Neural progenitor cell (in vitro differentiated cells): Measurements from ENCODE around the gene CNNM2. TPM values are rescaled to one million over a fixed set of nuclear protein-coding genes. Genes with fewer than 3 reads are reported as not detected.

Experiments
- DNase-seq: peaks from one replicate; pipeline ENCODE4 v3.0.0-alpha.2; 2016; ENCODE audit warnings: low spot score
- H2AFZ ChIP-seq: fragments of 200-600 bp; sonication (generic); replicated peaks from 2 replicates; pipeline ENCODE4 v1.6.1; 2016; ENCODE audit warnings: antibody characterized with exemption
- H3F3A ChIP-seq: fragments of 200-600 bp; sonication (generic); 2 replicates; pipeline ENCODE4 v1.6.1; 2016; ENCODE audit warnings: antibody characterized with exemption, low read depth
- H3K27ac ChIP-seq: fragments of 200-600 bp; sonication (generic); 2 replicates; pipeline ENCODE4 v1.5.1; 2016; ENCODE audit warnings: mild to moderate bottlenecking
- H3K27me3 ChIP-seq: fragments of 200-600 bp; sonication (generic); 2 replicates; pipeline ENCODE4 v1.6.1; 2016; ENCODE audit warnings: mild to moderate bottlenecking, moderate library complexity
- H3K36me3 ChIP-seq: fragments of 200-600 bp; sonication (generic); 2 replicates; pipeline ENCODE4 v1.5.1; 2016
- H3K4me1 ChIP-seq: fragments of 200-600 bp; sonication (generic); 2 replicates; pipeline ENCODE4 v1.6.1; 2016; ENCODE audit warnings: mixed run types
- H3K4me2 ChIP-seq: fragments of 200-600 bp; sonication (generic); 2 replicates; pipeline ENCODE4 v1.6.1; 2016
- H3K4me3 ChIP-seq: fragments of 200-600 bp; sonication (generic); 2 replicates; pipeline ENCODE4 v1.5.1; 2016
- H3K79me2 ChIP-seq: fragments of 200-600 bp; sonication (generic); 2 replicates; pipeline ENCODE4 v1.6.1; 2016; ENCODE audit warnings: low read depth
- H3K9ac ChIP-seq: fragments of 200-600 bp; sonication (generic); 2 replicates; pipeline ENCODE4 v1.6.1; 2016
- H3K9me3 ChIP-seq: fragments of 200-600 bp; sonication (generic); 2 replicates; pipeline ENCODE4 v1.5.1; 2016; ENCODE audit warnings: low read depth
- H4K20me1 ChIP-seq: fragments of 200-600 bp; sonication (generic); 2 replicates; pipeline ENCODE4 v1.6.1; 2016; ENCODE audit warnings: low read depth
- H3K27ac Mint-ChIP-seq: 3 replicates; pipeline ENCODE4 v1.8.0; 2021; ENCODE audit warnings: mixed read lengths
- H3K27me3 Mint-ChIP-seq: 2 replicates; pipeline ENCODE4 v1.8.0; 2022; ENCODE audit warnings: low read depth, mild to moderate bottlenecking, inconsistent platforms, moderate library complexity, mixed read lengths; ENCODE audit not compliant: insufficient read depth
- H3K36me3 Mint-ChIP-seq: 3 replicates; pipeline ENCODE4 v1.8.0; 2021; ENCODE audit warnings: mixed read lengths
- H3K4me1 Mint-ChIP-seq: 3 replicates; pipeline ENCODE4 v1.8.0; 2021; ENCODE audit warnings: mixed read lengths
- H3K4me3 Mint-ChIP-seq: 3 replicates; pipeline ENCODE4 v1.8.0; 2021; ENCODE audit warnings: mild to moderate bottlenecking, moderate library complexity, mixed read lengths
- H3K9me3 Mint-ChIP-seq: 3 replicates; pipeline ENCODE4 v1.8.0; 2020; ENCODE audit warnings: mixed read lengths
- EZH2 ChIP-seq: fragments of 200-600 bp; sonication (generic); IDR thresholded peaks from 2 replicates; pipeline ENCODE4 v1.6.1; 2017; ENCODE audit warnings: antibody characterized with exemption, mild to moderate bottlenecking, moderate library complexity
- EZH2phosphoT487 ChIP-seq: fragments of 200-600 bp; sonication (generic); IDR thresholded peaks from 2 replicates; pipeline ENCODE4 v1.6.1; 2017; ENCODE audit warnings: antibody characterized with exemption
- total RNA-seq: library from RNA; depleted of rRNA; stranded (reverse); fragments of >200 nt; gene quantifications from 2 replicates; pipeline ENCODE4 v1.2.3, GENCODE V29; 2015; ENCODE audit warnings: low replicate concordance
- TF ChIP-seq, protein P1 (sequence below): fragments of 200-600 bp; sonication (generic); IDR thresholded peaks from 2 replicates; pipeline ENCODE4 v1.5.1; 2017; ENCODE audit warnings: antibody characterized with exemption, mild to moderate bottlenecking

CNNM2 gene
- total RNA-seq, 1 donor from 2014 or later: 11.4 TPM

DNA sequence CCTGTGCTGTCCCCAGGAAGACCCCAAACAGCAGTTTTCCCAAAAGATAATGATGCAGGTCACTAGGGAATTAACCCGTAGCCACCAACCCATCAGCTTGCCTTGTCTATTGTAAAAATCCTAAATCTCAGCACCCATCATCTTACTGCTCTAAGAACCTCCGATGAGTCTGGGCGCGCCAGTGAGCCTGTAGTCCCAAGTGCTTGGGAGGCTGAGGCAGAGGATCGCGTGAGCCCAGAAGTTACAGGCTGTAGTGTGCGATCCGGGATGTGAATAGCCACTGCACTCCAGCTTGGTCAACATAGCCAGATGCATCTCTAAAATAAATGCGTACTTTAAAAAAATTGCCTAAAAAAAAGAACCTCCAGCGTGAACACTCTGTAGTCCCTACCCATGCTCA is 47.9 kb upstream of the CNNM2 start:
- peak overlapping the region; percentile 24 for H3K9ac ChIP-seq

DNA sequence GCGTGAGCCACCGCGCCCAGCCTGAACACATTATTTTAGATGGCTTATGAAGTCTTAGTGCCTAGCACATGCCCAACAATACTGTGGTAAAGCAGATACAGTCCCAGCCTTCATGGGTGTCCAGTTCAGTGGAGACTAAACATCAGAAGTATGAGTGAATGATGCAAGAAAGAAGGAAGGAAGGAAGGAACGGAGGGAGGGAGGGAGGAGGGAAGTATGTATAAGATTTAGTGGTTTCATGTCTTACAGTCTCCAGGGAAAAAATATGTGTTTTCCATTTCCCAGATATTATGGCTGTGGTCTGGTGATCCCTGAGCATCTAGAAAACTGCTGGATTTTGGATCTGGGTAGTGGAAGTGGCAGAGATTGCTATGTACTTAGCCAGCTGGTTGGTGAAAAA is 45.9 kb upstream of the CNNM2 start:
- peaks cover 19% of the 10 kb centered on the region for H3K4me1 Mint-ChIP-seq
- H3K9me3 ChIP-seq: no peaks in the 10 kb centered on the region
- H3K79me2 ChIP-seq: no peaks in the 10 kb centered on the region
- H3K4me3 ChIP-seq: no peak overlapping the region
- no peak overlapping the region for H2AFZ ChIP-seq
- DNase-seq: no peak
- no peaks in the 10 kb centered on the region for H3K9me3 Mint-ChIP-seq
- H3K36me3 Mint-ChIP-seq: peaks cover 12% of the 10 kb centered on the region
- no peak overlapping the region for H3K4me3 Mint-ChIP-seq
- no peaks in the 10 kb centered on the region for H3K27me3 ChIP-seq
- peaks cover 20% of the 10 kb centered on the region for H3F3A ChIP-seq
- no peaks in the 10 kb centered on the region for H3K36me3 ChIP-seq
- H3K27me3 Mint-ChIP-seq: peaks cover 5% of the 10 kb centered on the region
- no peak overlapping the region for H3K9ac ChIP-seq
- peak overlapping the region; percentile 32 for H3K27ac Mint-ChIP-seq
- no peak overlapping the region for H3K27ac ChIP-seq
- TF ChIP-seq EZH2: no peak
- TF ChIP-seq EZH2phosphoT487: no peak
- TF ChIP-seq, protein P1, sequence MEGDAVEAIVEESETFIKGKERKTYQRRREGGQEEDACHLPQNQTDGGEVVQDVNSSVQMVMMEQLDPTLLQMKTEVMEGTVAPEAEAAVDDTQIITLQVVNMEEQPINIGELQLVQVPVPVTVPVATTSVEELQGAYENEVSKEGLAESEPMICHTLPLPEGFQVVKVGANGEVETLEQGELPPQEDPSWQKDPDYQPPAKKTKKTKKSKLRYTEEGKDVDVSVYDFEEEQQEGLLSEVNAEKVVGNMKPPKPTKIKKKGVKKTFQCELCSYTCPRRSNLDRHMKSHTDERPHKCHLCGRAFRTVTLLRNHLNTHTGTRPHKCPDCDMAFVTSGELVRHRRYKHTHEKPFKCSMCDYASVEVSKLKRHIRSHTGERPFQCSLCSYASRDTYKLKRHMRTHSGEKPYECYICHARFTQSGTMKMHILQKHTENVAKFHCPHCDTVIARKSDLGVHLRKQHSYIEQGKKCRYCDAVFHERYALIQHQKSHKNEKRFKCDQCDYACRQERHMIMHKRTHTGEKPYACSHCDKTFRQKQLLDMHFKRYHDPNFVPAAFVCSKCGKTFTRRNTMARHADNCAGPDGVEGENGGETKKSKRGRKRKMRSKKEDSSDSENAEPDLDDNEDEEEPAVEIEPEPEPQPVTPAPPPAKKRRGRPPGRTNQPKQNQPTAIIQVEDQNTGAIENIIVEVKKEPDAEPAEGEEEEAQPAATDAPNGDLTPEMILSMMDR: no peak
- no peak overlapping the region for H3K4me2 ChIP-seq
- H3K4me1 ChIP-seq: peaks cover 15% of the 10 kb centered on the region
- no peaks in the 10 kb centered on the region for H4K20me1 ChIP-seq

More for the DNA sequence above, 47.9 kb upstream of the CNNM2 start:
- Mint-ChIP-seq H3K27ac (peak overlapping the region; percentile 95), H3K27me3 (peaks cover 5% of the 10 kb centered on the region), H3K4me3 (peak overlapping the region; percentile 89), H3K9me3 (no peaks in the 10 kb centered on the region), H3K4me1 (peaks cover 19% of the 10 kb centered on the region), H3K36me3 (peaks cover 8% of the 10 kb centered on the region)
- H3K9me3 ChIP-seq: no peaks in the 10 kb centered on the region
- no peak overlapping the region for H3K27ac ChIP-seq
- no peaks in the 10 kb centered on the region for H4K20me1 ChIP-seq
- peaks cover 20% of the 10 kb centered on the region for H3F3A ChIP-seq
- TF ChIP-seq, protein P1: no peak
- TF ChIP-seq EZH2phosphoT487: peak; percentile 49
- peak overlapping the region; percentile 83 for H3K4me2 ChIP-seq
- DNase-seq: peak; percentile 20
- H3K27me3 ChIP-seq: no peaks in the 10 kb centered on the region
- peak overlapping the region; percentile 92 for H2AFZ ChIP-seq
- H3K79me2 ChIP-seq: no peaks in the 10 kb centered on the region
- no peaks in the 10 kb centered on the region for H3K36me3 ChIP-seq
- peaks cover 15% of the 10 kb centered on the region for H3K4me1 ChIP-seq
- peak overlapping the region; percentile 58 for H3K4me3 ChIP-seq

DNA sequence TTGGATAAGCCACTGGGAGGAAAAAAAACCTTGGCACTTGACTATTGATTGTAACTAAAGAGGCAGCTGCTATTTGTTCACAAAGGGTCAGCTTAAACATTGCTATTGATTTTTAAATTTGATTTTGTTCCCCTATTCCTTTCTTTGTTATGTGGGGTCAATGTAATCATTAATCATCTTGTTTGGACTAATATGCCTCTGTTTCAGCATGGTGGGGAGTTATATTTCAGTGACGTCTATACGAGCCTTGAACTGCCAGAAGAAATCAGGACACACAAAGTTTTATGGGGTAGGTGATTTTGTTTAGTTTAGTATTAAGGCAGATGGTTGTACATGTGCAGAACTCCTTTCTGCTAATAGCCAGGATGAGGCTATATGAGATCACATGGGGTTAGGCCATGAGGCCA is 41.3 kb upstream of the CNNM2 start:
- DNase-seq: no peak
- H3K4me2 ChIP-seq: no peak overlapping the region
- no peak overlapping the region for H3K27ac ChIP-seq
- no peaks in the 10 kb centered on the region for H4K20me1 ChIP-seq
- Mint-ChIP-seq H3K4me1 (no peaks in the 10 kb centered on the region), H3K27ac (no peak overlapping the region), H3K27me3 (no peaks in the 10 kb centered on the region), H3K9me3 (no peaks in the 10 kb centered on the region), H3K36me3 (peaks cover 11% of the 10 kb centered on the region), H3K4me3 (no peak overlapping the region)
- peaks cover 4% of the 10 kb centered on the region for H3K36me3 ChIP-seq
- H3K4me1 ChIP-seq: no peaks in the 10 kb centered on the region
- TF ChIP-seq, protein P1: no peak
- TF ChIP-seq EZH2 (no peak), EZH2phosphoT487 (no peak)
- no peaks in the 10 kb centered on the region for H3K9me3 ChIP-seq
- no peaks in the 10 kb centered on the region for H3K27me3 ChIP-seq
- no peak overlapping the region for H2AFZ ChIP-seq
- no peak overlapping the region for H3K9ac ChIP-seq
- no peaks in the 10 kb centered on the region for H3K79me2 ChIP-seq
- H3F3A ChIP-seq: no peaks in the 10 kb centered on the region
- H3K4me3 ChIP-seq: no peak overlapping the region
